IMR-90 (cell line): ENCODE data around the gene LPCAT2. TPM values are rescaled to one million over a fixed set of nuclear protein-coding genes. Genes with fewer than 3 reads are reported as not detected.

ENCODE experiments used
- ATAC-seq: fragments of 200-7000 bp; cut with Tn5 transposase; 2 replicates; pipeline ENCODE4 v1.9.1; 2020; ENCODE audit warnings: low read depth, mild to moderate bottlenecking, moderate library complexity
- BruUV-seq: library from RNA; stranded (reverse); fragments of 400-500 nt; replicated peaks from 2 replicates; lab custom pipeline; 2021; lab: Mats Ljungman, UMichigan
- CTCF ChIA-PET: fragments of 300-600 bp; formaldehyde crosslinking; extraction: SDS; loops from one replicate; lab custom pipeline; 2021; ENCODE audit warnings: antibody characterized with exemption; lab: Yijun Ruan, JAX
- POLR2A ChIA-PET: fragments of 300-600 bp; sonication (Branson Sonifier 250); formaldehyde crosslinking; loops from one replicate; lab custom pipeline; 2022; ENCODE audit warnings: antibody characterized with exemption; ENCODE audit not compliant: unreplicated experiment; lab: Charles Lee
- DNase-seq: peaks from one replicate; pipeline ENCODE4 v3.0.0; 2013
- H2AFZ ChIP-seq: replicated peaks from 2 replicates; pipeline ENCODE3; 2013; ENCODE audit warnings: low read length, mild to moderate bottlenecking; ENCODE audit not compliant: poor library complexity
- H2AK5ac ChIP-seq: 2 replicates; pipeline ENCODE4 v1.6.1; 2013; ENCODE audit warnings: low read depth, low read length, inconsistent platforms
- H2AK9ac ChIP-seq: replicated peaks from 2 replicates; pipeline ENCODE3; 2013; ENCODE audit warnings: mild to moderate bottlenecking, low read depth, low read length, moderate library complexity; ENCODE audit not compliant: poor library complexity
- H2BK120ac ChIP-seq: 2 replicates; pipeline ENCODE4 v1.6.1; 2013; ENCODE audit warnings: low read depth, low read length, inconsistent platforms
- H2BK15ac ChIP-seq: 3 replicates; pipeline ENCODE4 v1.6.1; 2013; ENCODE audit warnings: low read depth, low read length, inconsistent platforms
- H2BK20ac ChIP-seq: 2 replicates; pipeline ENCODE4 v1.6.1; 2013; ENCODE audit warnings: low read depth, mild to moderate bottlenecking, inconsistent platforms, low read length, moderate library complexity
- H2BK5ac ChIP-seq: 2 replicates; pipeline ENCODE4 v1.6.1; 2013; ENCODE audit warnings: mild to moderate bottlenecking, low read depth, low read length, inconsistent platforms; ENCODE audit not compliant: poor library complexity, severe bottlenecking
- H3K14ac ChIP-seq: replicated peaks from 2 replicates; pipeline ENCODE4 v1.6.1; 2013; ENCODE audit warnings: low read depth, low read length, inconsistent platforms
- H3K18ac ChIP-seq: 2 replicates; pipeline ENCODE4 v1.6.1; 2013; ENCODE audit warnings: low read depth, low read length, control low read depth
- H3K23ac ChIP-seq: 2 replicates; pipeline ENCODE4 v1.6.1; 2013; ENCODE audit warnings: low read depth, low read length, inconsistent platforms
- H3K27ac ChIP-seq: 2 replicates; pipeline ENCODE4 v1.5.1; 2013; ENCODE audit warnings: mild to moderate bottlenecking, control low read depth, low read length; ENCODE audit not compliant: insufficient read depth
- H3K27me3 ChIP-seq: 2 replicates; pipeline ENCODE4 v1.6.1; 2013; ENCODE audit warnings: low read length; ENCODE audit not compliant: control insufficient read depth, insufficient read depth
- H3K36me3 ChIP-seq: 2 replicates; pipeline ENCODE4 v1.6.1; 2013; ENCODE audit warnings: low read length, mixed read lengths; ENCODE audit not compliant: control insufficient read depth, insufficient read depth
- H3K4ac ChIP-seq: 2 replicates; pipeline ENCODE4 v1.6.1; 2013; ENCODE audit warnings: low read depth, low read length, inconsistent platforms
- H3K4me1 ChIP-seq: 2 replicates; pipeline ENCODE4 v1.6.1; 2013; ENCODE audit warnings: low read length, mixed read lengths; ENCODE audit not compliant: control insufficient read depth, insufficient read depth
- H3K4me2 ChIP-seq: 2 replicates; pipeline ENCODE4 v1.6.1; 2013; ENCODE audit warnings: low read depth, mild to moderate bottlenecking, control low read depth, low read length, moderate library complexity
- H3K4me3 ChIP-seq: 2 replicates; pipeline ENCODE4 v1.5.1; 2013; ENCODE audit warnings: low read depth, mild to moderate bottlenecking, control low read depth, low read length, moderate library complexity; ENCODE audit not compliant: insufficient read depth
- H3K56ac ChIP-seq: 2 replicates; pipeline ENCODE4 v1.6.1; 2013; ENCODE audit warnings: low read length, inconsistent platforms; ENCODE audit not compliant: insufficient read depth; ENCODE audit errors: extremely low read depth
- H3K79me1 ChIP-seq, 2 experiments: 2 replicates each; pipeline ENCODE4 v1.6.1; 2013; ENCODE audit warnings: low read length in 2 of 2, inconsistent platforms in 1 of 2, low read depth in 1 of 2
- H3K9ac ChIP-seq: 2 replicates; pipeline ENCODE4 v1.6.1; 2013; ENCODE audit warnings: low read depth, low read length, control low read depth
- H3K9me1 ChIP-seq: 2 replicates; pipeline ENCODE4 v1.6.1; 2013; ENCODE audit warnings: low read length, inconsistent platforms; ENCODE audit not compliant: insufficient read depth
- H3K9me3 ChIP-seq: 2 replicates; pipeline ENCODE4 v1.6.1; 2013; ENCODE audit warnings: low read length; ENCODE audit not compliant: control insufficient read depth, insufficient read depth
- H4K20me1 ChIP-seq: 2 replicates; pipeline ENCODE4 v1.6.1; 2013; ENCODE audit warnings: low read length, inconsistent platforms; ENCODE audit not compliant: insufficient read depth
- H4K5ac ChIP-seq: 2 replicates; pipeline ENCODE4 v1.6.1; 2013; ENCODE audit warnings: mild to moderate bottlenecking, low read depth, low read length, control low read depth
- H4K8ac ChIP-seq, 2 experiments: 2 replicates each; pipeline ENCODE4 v1.6.1; 2013; ENCODE audit warnings: low read depth in 2 of 2, low read length in 2 of 2, control low read depth in 1 of 2, inconsistent platforms in 1 of 2
- H4K91ac ChIP-seq: 2 replicates; pipeline ENCODE4 v1.6.1; 2013; ENCODE audit warnings: low read depth, low read length, inconsistent platforms; ENCODE audit not compliant: insufficient read depth
- CEBPB ChIP-seq: IDR thresholded peaks from 2 replicates; pipeline ENCODE4 v1.6.1; 2012; ENCODE audit warnings: low read depth, low read length, improper control_type of control experiment
- CHD1 ChIP-seq: IDR thresholded peaks from 2 replicates; pipeline ENCODE4 v1.6.1; 2012; ENCODE audit warnings: low read depth, low read length, improper control_type of control experiment
- CTCF ChIP-seq: conservative IDR thresholded peaks from 2 replicates; pipeline ENCODE4 v1.5.1; 2012; ENCODE audit warnings: mild to moderate bottlenecking, low read depth, low read length, improper control_type of control experiment
- ELK1 ChIP-seq: fragments of 150-350 bp; IDR thresholded peaks from 2 replicates; pipeline ENCODE4 v1.6.1; 2016; ENCODE audit warnings: low read depth, mild to moderate bottlenecking, low read length, moderate library complexity, borderline replicate concordance
- MAZ ChIP-seq: IDR thresholded peaks from 2 replicates; pipeline ENCODE4 v1.6.1; 2012; ENCODE audit warnings: low read depth, mild to moderate bottlenecking, low read length, improper control_type of control experiment, moderate library complexity, borderline replicate concordance
- MXI1 ChIP-seq: IDR thresholded peaks from 2 replicates; pipeline ENCODE4 v1.6.1; 2012; ENCODE audit warnings: low read depth, mild to moderate bottlenecking, low read length, moderate library complexity, borderline replicate concordance
- POLR2A ChIP-seq: IDR thresholded peaks from 2 replicates; pipeline ENCODE4 v1.6.1; 2012; ENCODE audit warnings: mild to moderate bottlenecking, low read depth, low read length
- RAD21 ChIP-seq: IDR thresholded peaks from 2 replicates; pipeline ENCODE4 v1.6.1; 2012; ENCODE audit warnings: low read length, improper control_type of control experiment
- RCOR1 ChIP-seq: IDR thresholded peaks from 2 replicates; pipeline ENCODE4 v1.6.1; 2012; ENCODE audit warnings: mild to moderate bottlenecking, low read length, improper control_type of control experiment; ENCODE audit not compliant: insufficient replicate concordance
- RFX5 ChIP-seq: IDR thresholded peaks from 2 replicates; pipeline ENCODE4 v1.8.0; 2012; ENCODE audit warnings: low read depth, mild to moderate bottlenecking, low read length, moderate library complexity
- SMC3 ChIP-seq: fragments of 150-350 bp; IDR thresholded peaks from 2 replicates; pipeline ENCODE4 v1.6.1; 2016; ENCODE audit warnings: low read depth, mild to moderate bottlenecking, antibody characterized with exemption, low read length, moderate library complexity
- WGBS, 2 experiments: methylation state at CpG; one replicate each; pipeline versions ENCODE4 v1.1.5 to v1.1.7; 2013; ENCODE audit warnings: missing lambda C conversion rate in 2 of 2; ENCODE audit not compliant: insufficient read length in 1 of 2; ENCODE audit errors: extremely low coverage in 2 of 2; 5-methylcytosine and 5-hydroxymethylcytosine counted together
- dilution Hi-C: fragments of 300-500 bp; cut with HindIII; formaldehyde crosslinking; loops from one replicate; pipeline ENCODE4 v1.14.3; 2018; ENCODE audit warnings: low sequenced_read_pairs; ENCODE audit not compliant: unreplicated experiment
- in situ Hi-C: fragments of 300-500 bp; cut with MboI; formaldehyde crosslinking; loops from 3 replicates; pipeline ENCODE4 v1.14.3; 2019; ENCODE audit warnings: low sequenced_read_pairs, inconsistent platforms, mixed read lengths
- intact Hi-C: fragments of 100-400 bp; cut with micrococcal nuclease; formaldehyde crosslinking; loops from 2 replicates; pipeline ENCODE4 v1.10.0; 2022
- polyA plus RNA-seq, 3 experiments: library from polyadenylated mRNA; depleted of rRNA; stranded (reverse); fragments of >200 nt; gene quantifications; 2 replicates each; pipeline ENCODE4 v1.2.3, GENCODE V29; 2012; ENCODE audit warnings: low replicate concordance in 1 of 3
- total RNA-seq: library from RNA; depleted of rRNA; stranded (reverse); fragments of >200 nt; gene quantifications from 2 replicates; pipeline ENCODE4 v1.2.3, GENCODE V29; 2012

Gene LPCAT2
- total and polyA plus RNA-seq, 2 of the 4 experiments (the other 2 are of a cell fraction) = 8.6 to 8.7 TPM

GRCh38 chr16:55540221-55540620 lies 31.3 kb downstream of the LPCAT2 start:
- H3K14ac ChIP-seq = no peak overlapping the region
- POLR2A ChIA-PET = no interaction called here
- in situ Hi-C loops = loop anchor here (5.0 to 10.0 kb wide), 2 partner anchors 73 to 305 kb away; no protein-coding TSS in a partner anchor

More at GRCh38 chr16:55540221-55540620, 31.3 kb downstream of the LPCAT2 start:
- peaks cover 6% of the 10 kb centered on the region for H3K9me1 ChIP-seq
- no peaks in the 10 kb centered on the region for H4K20me1 ChIP-seq
- H3K4ac ChIP-seq = no peak overlapping the region
- dilution Hi-C loops = no loop called here
- H3K56ac ChIP-seq = no peak overlapping the region
- H3K23ac ChIP-seq = no peak overlapping the region
- ATAC-seq = no peak
- no peaks in the 10 kb centered on the region; a peak in 1 of 4 replicates for H3K79me1 ChIP-seq
- no peak overlapping the region for H4K91ac ChIP-seq
- no peaks in the 10 kb centered on the region for H3K36me3 ChIP-seq
- H3K4me1 ChIP-seq = peaks cover 6% of the 10 kb centered on the region
- intact Hi-C loops = loop anchor here (5.0 to 10.0 kb wide), 2 partner anchors 302 to 1595 kb away; no protein-coding TSS in a partner anchor
- H3K18ac ChIP-seq = no peak overlapping the region
- no peak for TF ChIP-seq POLR2A
- TF ChIP-seq MXI1 = no peak
- TF ChIP-seq RAD21 = no peak
- TF ChIP-seq CHD1 = no peak
- TF ChIP-seq SMC3 = no peak
- TF ChIP-seq CTCF = no peak
- TF ChIP-seq RCOR1 = no peak
- no peak for TF ChIP-seq MAZ
- TF ChIP-seq RFX5 = no peak
- TF ChIP-seq ELK1 = no peak
- TF ChIP-seq CEBPB = no peak
- H4K8ac ChIP-seq = no peak overlapping the region
- H3K9me3 ChIP-seq = no peaks in the 10 kb centered on the region
- no peak overlapping the region for H3K9ac ChIP-seq
- H3K4me2 ChIP-seq = no peak overlapping the region
- no peak overlapping the region for H3K27ac ChIP-seq
- BruUV-seq = no TSS peak
- no peak overlapping the region for H2BK120ac ChIP-seq
- DNase-seq = no peak
- H2AFZ ChIP-seq = no peak overlapping the region
- H2AK9ac ChIP-seq = no peak overlapping the region
- H2BK15ac ChIP-seq = no peak overlapping the region
- no peaks in the 10 kb centered on the region for H3K27me3 ChIP-seq
- CTCF ChIA-PET = interaction anchor here (0.7 to 2.5 kb wide), 2 partner anchors 75 to 106 kb away, joined by 3 to 17 read pairs; no protein-coding TSS in a partner anchor
- no peak overlapping the region for H2AK5ac ChIP-seq
- no CpG with 5 or more reads among the region's 1 CpG for WGBS, 2 experiments
- no peak overlapping the region for H2BK20ac ChIP-seq
- no peak overlapping the region for H2BK5ac ChIP-seq
- no peak overlapping the region for H4K5ac ChIP-seq
- H3K4me3 ChIP-seq = no peak overlapping the region
